ENCODE measurements around the gene NSDHL. TPM values are rescaled to one million over a fixed set of nuclear protein-coding genes. Genes with fewer than 3 reads are reported as not detected.

Gene NSDHL
- total RNA-seq, 2 donors from 2014 or later, result 3.4 to 20.1 TPM

DNA sequence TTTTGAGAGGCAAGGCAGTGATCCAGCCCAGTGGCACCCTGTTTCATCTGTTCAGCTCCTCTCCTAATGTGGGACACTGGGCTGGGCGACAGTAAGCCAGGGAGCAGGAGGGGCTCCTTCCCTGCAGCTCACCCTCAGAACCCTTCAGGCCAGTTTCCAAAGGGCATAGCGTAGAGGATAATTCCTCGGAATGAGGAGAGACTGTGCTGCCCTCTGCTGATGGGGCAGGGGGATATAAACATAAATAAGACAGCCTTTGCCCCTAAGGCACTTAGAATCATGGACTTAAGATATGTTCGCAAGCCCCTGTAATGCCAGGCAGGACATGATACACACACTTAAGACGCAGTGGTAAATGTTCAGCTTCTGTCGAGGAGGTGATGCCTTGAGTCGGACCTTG, 39.1 kb downstream of the NSDHL start:
- no peaks in the 10 kb centered on the region for H3K4me1 ChIP-seq
- no peaks in the 10 kb centered on the region for H3K9me3 ChIP-seq
- no peak overlapping the region for H3K4me3 ChIP-seq
- no peaks in the 10 kb centered on the region for H3K27me3 ChIP-seq
- 88 to 96% methylated on average over 4 to 7 of the region's 7 CpGs for WGBS, 2 donors
- no peak for ATAC-seq
- H3K27ac ChIP-seq, result no peak overlapping the region
- no peak for TF ChIP-seq POLR2A (IDR thresholded peaks at IDR 0.05)
- TF ChIP-seq, protein P1, sequence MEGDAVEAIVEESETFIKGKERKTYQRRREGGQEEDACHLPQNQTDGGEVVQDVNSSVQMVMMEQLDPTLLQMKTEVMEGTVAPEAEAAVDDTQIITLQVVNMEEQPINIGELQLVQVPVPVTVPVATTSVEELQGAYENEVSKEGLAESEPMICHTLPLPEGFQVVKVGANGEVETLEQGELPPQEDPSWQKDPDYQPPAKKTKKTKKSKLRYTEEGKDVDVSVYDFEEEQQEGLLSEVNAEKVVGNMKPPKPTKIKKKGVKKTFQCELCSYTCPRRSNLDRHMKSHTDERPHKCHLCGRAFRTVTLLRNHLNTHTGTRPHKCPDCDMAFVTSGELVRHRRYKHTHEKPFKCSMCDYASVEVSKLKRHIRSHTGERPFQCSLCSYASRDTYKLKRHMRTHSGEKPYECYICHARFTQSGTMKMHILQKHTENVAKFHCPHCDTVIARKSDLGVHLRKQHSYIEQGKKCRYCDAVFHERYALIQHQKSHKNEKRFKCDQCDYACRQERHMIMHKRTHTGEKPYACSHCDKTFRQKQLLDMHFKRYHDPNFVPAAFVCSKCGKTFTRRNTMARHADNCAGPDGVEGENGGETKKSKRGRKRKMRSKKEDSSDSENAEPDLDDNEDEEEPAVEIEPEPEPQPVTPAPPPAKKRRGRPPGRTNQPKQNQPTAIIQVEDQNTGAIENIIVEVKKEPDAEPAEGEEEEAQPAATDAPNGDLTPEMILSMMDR (IDR thresholded peaks at IDR 0.05), result no peak
- DNase-seq, result no peak
- H3K36me3 ChIP-seq (replicated peaks in 1 of 2; ENCODE audit: insufficient read depth in 1 of 2, low read depth in 2 of 2), result no peaks in the 10 kb centered on the region
- intact Hi-C loops (cut with DNase I), result no loop called here

DNA sequence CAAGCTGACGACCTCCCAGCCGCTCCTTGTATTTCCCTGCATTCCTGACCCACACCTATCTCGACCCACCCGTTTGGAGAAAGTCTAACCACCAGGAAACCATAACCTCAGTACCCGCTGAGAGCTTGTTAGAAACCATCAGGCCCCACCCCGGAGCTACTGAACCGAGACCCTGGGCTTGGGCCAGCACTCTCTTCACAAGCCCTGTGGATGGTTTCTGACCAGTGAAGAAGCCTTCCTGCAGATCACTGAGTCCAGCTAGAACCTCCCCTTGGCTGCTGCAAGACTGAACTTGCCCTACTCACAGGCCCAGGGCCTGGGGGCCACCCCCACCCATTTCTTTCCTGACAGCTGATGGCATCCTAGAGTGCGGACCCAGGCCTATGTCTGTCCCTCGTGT, 40.4 kb downstream of the NSDHL start:
- H3K27me3 ChIP-seq, result no peaks in the 10 kb centered on the region
- no peaks in the 10 kb centered on the region for H3K4me1 ChIP-seq
- no peaks in the 10 kb centered on the region for H3K9me3 ChIP-seq
- intact Hi-C loops (cut with DNase I), result no loop called here
- WGBS, 2 donors, result 87 to 100% methylated on average over 2 to 9 of the region's 9 CpGs
- TF ChIP-seq, protein P1 (IDR thresholded peaks at IDR 0.05), result no peak
- no peak for TF ChIP-seq POLR2A (IDR thresholded peaks at IDR 0.05)
- DNase-seq, result no peak
- no peak overlapping the region for H3K27ac ChIP-seq
- no peak for ATAC-seq
- H3K4me3 ChIP-seq, result no peak overlapping the region
- no peaks in the 10 kb centered on the region for H3K36me3 ChIP-seq (replicated peaks in 1 of 2; ENCODE audit: insufficient read depth in 1 of 2, low read depth in 2 of 2)

DNA sequence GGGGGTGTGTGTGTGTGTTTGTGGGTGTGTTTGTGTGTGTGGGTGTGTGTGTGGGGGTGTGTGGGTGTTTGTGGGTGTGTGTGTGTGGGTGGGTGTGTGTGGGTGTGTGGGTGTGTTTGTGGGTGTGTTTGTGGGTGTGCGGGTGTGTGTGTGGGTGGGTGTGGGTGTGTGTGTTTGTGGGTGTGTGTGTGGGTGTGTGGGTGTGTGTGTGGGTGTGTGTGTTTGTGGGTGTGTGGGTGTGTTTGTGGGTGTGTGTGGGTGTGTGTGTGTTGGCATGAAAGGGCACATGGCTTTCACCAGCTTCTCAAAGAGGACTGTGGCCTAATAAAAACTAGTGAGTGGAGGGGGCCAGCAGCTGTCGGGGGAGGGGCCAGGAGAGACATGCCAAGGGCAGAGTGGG, 41.7 kb downstream of the NSDHL start:
- no peaks in the 10 kb centered on the region for H3K4me1 ChIP-seq
- DNase-seq (no peak), ATAC-seq (no peak)
- intact Hi-C loops (cut with DNase I), result no loop called here
- H3K4me3 ChIP-seq, result no peak overlapping the region
- H3K36me3 ChIP-seq (replicated peaks in 1 of 2; ENCODE audit: insufficient read depth in 1 of 2, low read depth in 2 of 2), result no peaks in the 10 kb centered on the region
- TF ChIP-seq, protein P1 (IDR thresholded peaks at IDR 0.05), result no peak
- no peak for TF ChIP-seq POLR2A (IDR thresholded peaks at IDR 0.05)
- H3K27me3 ChIP-seq, result no peaks in the 10 kb centered on the region
- H3K27ac ChIP-seq, result no peak overlapping the region
- H3K9me3 ChIP-seq, result no peaks in the 10 kb centered on the region
- WGBS, 2 donors, result 92 to 100% methylated on average over 1 to 2 of the region's 2 CpGs

DNA sequence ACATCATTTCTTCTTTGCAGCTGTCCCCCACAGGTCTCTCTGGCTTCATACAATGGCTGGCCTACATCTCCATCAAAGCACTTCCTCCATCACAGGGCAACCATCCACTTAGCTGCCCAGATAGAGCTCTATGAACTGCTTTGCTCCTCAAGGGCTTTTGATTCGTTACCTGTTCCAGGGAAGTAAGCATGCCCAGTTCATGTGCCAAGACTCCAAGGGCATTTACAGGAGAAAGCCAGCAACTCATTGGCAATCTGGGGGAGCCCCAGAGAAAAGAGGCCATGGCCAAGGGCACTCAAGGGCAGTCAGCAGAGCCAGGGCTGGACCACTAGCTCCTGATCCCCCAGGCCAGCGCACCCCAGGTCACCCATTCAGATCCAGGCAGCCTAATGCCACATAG, 42.5 kb downstream of the NSDHL start:
- DNase-seq (no peak), ATAC-seq (no peak)
- Histone ChIP-seq H3K36me3 (replicated peaks in 1 of 2; ENCODE audit: insufficient read depth in 1 of 2, low read depth in 2 of 2) (no peaks in the 10 kb centered on the region), H3K9me3 (no peaks in the 10 kb centered on the region), H3K4me3 (no peak overlapping the region), H3K4me1 (no peaks in the 10 kb centered on the region), H3K27me3 (no peaks in the 10 kb centered on the region), H3K27ac (no peak overlapping the region)
- TF ChIP-seq, protein P1 (IDR thresholded peaks at IDR 0.05), result no peak
- TF ChIP-seq POLR2A (IDR thresholded peaks at IDR 0.05), result no peak
- WGBS, 2 donors, result 80% methylated on average over 2 of the region's 2 CpGs; no CpG with 5 or more reads in 1 of the 2 donors
- intact Hi-C loops (cut with DNase I), result no loop called here
